DLD1 (cell line): ENCODE measurements around the gene SREBF1.

Source experiments
- in situ Hi-C: cut with HindIII; loops from 2 replicates; pipeline ENCODE4 v1.10.0; 2017; ENCODE audit warnings: low sequenced_read_pairs

SREBF1 gene

DNA sequence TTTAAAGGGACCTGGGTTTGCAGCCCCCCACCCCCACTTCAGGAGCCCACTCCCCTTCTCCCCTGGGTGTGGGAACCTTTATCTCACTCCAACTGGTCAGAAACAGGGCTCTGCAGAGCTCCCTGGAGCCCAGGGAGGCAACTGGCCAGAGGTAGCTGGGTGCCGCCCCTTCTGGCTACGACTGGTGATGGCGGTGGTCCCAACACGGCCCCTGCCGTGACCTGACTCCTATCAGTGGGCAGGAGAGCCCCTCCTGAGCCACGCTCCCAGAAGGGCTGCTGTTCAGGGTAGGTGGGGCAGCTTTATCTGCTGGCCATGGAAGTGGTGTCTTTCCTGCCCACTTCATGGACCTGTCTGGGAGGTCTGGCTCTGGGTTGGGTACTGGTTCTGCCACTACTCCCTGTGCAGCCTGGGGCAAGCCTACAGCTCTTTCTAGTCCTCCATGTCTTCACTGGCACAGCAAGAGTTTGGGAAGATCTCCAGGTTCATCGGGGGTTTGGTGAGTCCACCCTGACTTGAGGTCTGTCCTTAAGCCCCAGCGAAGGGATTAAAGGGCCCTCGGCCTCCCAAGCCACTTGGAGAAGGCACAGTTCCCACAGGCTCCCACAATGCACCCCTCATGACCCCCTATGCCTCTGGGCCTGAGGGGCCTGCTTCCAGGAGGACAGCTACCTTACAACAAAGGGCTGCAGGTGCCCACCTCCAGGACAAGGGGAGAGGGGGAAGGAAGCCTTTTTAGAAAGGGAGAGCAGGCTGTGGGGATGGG, 5.5 kb upstream of the SREBF1 start:
- in situ Hi-C loops = no loop called here

DNA sequence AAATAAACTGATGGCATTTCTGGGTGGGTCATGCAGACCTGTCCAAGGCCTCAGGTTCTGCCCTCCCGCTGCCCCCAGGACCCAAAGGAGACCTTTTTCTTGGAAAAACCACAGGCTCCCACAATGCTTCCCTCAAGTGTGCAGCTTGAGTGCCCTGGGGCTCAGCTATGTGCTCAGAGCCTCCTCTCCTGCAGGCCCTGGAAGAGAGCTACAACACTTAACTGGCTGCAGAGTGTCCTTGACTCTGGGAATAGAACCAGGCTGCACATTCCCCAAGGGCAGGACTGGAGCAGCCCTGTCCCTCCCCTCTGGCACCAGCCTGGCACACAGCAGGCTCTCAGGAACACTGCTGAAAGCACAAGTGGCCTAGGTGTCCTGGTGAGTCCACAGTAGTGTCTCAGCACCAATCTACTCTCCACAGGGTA, 4.8 kb upstream of the SREBF1 start:
- in situ Hi-C loops = no loop called here

DNA sequence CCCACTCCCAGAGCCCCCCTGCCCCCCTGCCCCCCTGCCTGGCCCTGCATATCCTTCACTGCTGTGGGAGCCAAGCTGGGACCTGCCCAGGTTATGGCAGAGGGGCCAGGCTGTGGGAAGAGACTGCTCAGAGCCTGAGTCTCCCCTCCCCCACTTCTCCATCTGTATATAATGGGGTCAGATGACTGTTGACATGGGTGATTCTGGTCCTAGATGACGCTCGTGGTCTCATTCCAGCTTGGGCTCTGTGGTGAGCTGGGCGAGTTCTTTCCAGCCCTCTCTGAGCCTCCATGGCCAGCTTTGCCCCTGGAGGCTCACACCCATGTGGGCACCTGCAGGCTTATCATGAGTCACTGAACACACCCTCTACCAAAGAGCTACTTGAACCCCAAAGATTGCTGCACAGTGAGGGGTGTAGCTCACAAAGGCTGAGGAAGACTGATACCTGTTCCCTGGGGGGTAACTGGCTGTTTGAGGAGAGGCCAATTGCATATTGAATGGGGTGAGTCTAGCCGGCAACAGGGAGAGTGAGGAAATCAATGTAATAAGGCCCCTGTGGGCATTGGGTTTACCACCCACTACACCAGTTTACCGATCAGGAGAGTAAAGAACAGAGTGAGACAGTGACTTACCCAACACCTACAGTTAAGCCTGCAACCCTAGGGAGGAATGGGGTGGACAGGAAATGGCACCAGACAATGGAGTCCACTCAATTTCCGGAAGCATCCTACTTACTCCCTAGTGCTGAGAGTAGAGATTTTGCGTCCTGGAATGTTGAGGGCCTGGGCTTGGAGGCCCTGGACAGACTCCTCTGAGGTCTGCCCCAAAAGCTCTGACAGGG, 4.2 kb upstream of the SREBF1 start:
- in situ Hi-C loops = no loop called here

- in situ Hi-C loops = no loop called here
Measured at GRCh38 chr17:17839791-17840707, 3.3 kb upstream of the SREBF1 start.

GRCh38 chr17:17837966-17838962, 1.5 kb upstream of the SREBF1 start:
- in situ Hi-C loops = no loop called here

DNA sequence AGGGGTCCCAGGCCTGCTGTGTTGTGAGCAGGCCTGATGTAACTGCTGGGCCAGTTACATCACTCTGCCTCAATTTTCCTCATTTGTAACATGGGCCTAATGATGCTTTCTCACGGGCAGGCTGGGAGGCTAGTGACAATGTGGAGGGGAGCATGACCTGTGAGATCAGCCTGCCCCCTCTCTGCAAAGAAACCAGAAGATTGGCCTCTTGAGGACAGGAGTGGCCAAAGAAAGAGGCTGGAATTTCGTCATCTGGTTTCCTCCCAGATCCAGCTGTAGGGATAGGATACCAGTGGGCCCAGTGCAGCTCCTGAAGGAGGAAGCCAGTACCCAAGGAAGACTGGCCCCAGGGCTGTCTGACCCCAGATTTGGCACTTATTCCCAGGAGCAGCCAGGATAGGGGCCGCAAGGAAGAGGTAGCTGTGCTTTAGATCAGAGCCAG, 615 bp upstream of the SREBF1 start:
- in situ Hi-C loops = no loop called here

- in situ Hi-C loops = no loop called here
Measured at GRCh38 chr17:17836250-17836817, 452 bp downstream of the SREBF1 start.

- in situ Hi-C loops = no loop called here
Measured at GRCh38 chr17:17835415-17836249, 1.2 kb downstream of the SREBF1 start.

- in situ Hi-C loops = no loop called here
Measured at GRCh38 chr17:17834974-17835373, 1.8 kb downstream of the SREBF1 start.

- in situ Hi-C loops = no loop called here
Measured at GRCh38 chr17:17833658-17834357, 3.0 kb downstream of the SREBF1 start.

DNA sequence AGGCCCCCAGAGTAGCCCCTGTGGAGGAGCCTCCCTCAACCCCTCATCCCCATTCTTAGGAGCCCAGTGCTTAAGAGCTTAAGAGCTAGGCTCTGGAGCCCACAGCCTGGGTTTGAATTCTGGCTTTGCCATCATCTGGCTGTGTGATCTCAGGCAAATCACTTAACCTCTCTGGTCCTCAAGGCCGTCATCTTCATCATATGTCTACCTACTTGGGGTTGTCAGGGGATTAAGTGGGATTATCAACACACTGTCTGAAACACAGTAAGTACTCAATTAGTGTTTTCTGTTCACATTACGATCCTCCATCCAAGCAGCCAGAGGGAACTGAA, 4.8 kb downstream of the SREBF1 start:
- in situ Hi-C loops = no loop called here

DNA sequence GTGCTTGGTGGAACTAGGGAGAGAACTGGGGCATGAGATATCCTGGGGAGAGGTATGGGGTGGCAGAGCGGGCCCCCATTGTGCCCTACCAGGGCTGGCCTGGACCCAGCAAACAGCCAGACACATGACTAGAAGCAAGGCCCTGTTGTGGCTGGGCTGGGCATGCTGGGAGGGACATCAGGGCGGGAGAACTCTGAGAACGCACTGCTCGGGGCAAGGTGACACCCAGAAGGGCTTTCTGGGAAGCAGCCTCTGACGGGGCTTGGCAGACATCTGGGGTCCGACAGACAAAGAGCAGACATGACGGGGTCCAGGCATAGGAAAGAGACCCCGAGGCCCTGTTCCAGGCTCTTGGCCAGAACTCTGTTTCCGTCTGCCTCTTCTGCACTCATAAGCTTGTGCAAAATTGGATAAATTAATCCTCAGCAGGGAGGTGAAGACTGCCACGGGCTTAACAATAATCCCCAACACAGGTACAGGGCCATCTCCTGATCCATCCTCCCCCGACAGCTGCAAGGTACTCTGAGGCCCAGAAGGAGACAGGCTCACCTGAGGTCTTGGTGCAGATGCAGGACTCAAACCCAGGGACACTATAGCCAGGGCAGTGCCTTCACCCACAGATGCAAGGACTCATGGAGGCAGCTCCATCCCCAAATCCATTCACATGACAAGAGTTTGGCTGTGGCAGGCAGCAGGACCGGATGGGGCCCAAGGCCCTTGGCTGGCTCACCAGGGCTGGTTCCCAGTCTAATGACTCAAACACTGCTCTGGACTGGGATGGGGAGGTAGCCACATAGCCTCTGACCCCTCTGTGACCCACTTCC, 5.4 kb downstream of the SREBF1 start:
- in situ Hi-C loops = no loop called here

- in situ Hi-C loops = no loop called here
Measured at GRCh38 chr17:17830740-17831207, 6.0 kb downstream of the SREBF1 start.

GRCh38 chr17:17830269-17830567, 6.6 kb downstream of the SREBF1 start:
- in situ Hi-C loops = no loop called here

- in situ Hi-C loops = no loop called here
Measured at GRCh38 chr17:17827826-17828621, 8.8 kb downstream of the SREBF1 start.

GRCh38 chr17:17826942-17827785, 9.6 kb downstream of the SREBF1 start:
- in situ Hi-C loops = no loop called here
